NCI-H146 (cell line): Measurements from ENCODE around the gene UBE2J1.

Source experiments
- DNase-seq: peaks from one replicate; lab custom pipeline; 2025; lab: John Stamatoyannopoulos, UW

The UBE2J1 gene

GRCh38 chr6:89364586-89364985, 12.1 kb upstream of the UBE2J1 start:
- no peak for DNase-seq

GRCh38 chr6:89361171-89361570, 8.6 kb upstream of the UBE2J1 start:
- DNase-seq = no peak

GRCh38 chr6:89360415-89360999, 8.0 kb upstream of the UBE2J1 start:
- no peak for DNase-seq

- DNase-seq = no peak
Measured at GRCh38 chr6:89359561-89359960, 7.0 kb upstream of the UBE2J1 start.

- no peak for DNase-seq
Measured at GRCh38 chr6:89357390-89357789, 4.9 kb upstream of the UBE2J1 start.

GRCh38 chr6:89356642-89357170, 4.2 kb upstream of the UBE2J1 start:
- no peak for DNase-seq

GRCh38 chr6:89355511-89356194, 3.1 kb upstream of the UBE2J1 start:
- DNase-seq = no peak

GRCh38 chr6:89353702-89354392, 1.3 kb upstream of the UBE2J1 start:
- DNase-seq = peak; percentile 72

GRCh38 chr6:89353118-89353556, 615 bp upstream of the UBE2J1 start:
- no peak for DNase-seq

- DNase-seq = peak; percentile 49
Measured at GRCh38 chr6:89351671-89352277, 748 bp downstream of the UBE2J1 start.

- DNase-seq = no peak
Measured at GRCh38 chr6:89350281-89350966, 2.1 kb downstream of the UBE2J1 start.

- no peak for DNase-seq
Measured at GRCh38 chr6:89348372-89348771, 4.2 kb downstream of the UBE2J1 start.

GRCh38 chr6:89347825-89348224, 4.7 kb downstream of the UBE2J1 start:
- no peak for DNase-seq

- no peak for DNase-seq
Measured at GRCh38 chr6:89346433-89346832, 6.1 kb downstream of the UBE2J1 start.

GRCh38 chr6:89339565-89339964, 13.0 kb downstream of the UBE2J1 start:
- DNase-seq = no peak

- no peak for DNase-seq
Measured at GRCh38 chr6:89335164-89335563, 17.4 kb downstream of the UBE2J1 start.

GRCh38 chr6:89330910-89331309, 21.6 kb downstream of the UBE2J1 start:
- DNase-seq = no peak

GRCh38 chr6:89328976-89329375, 23.5 kb downstream of the UBE2J1 start:
- no peak for DNase-seq

- no peak for DNase-seq
Measured at GRCh38 chr6:89324304-89324703, 28.2 kb downstream of the UBE2J1 start.

- no peak for DNase-seq
Measured at GRCh38 chr6:89323511-89323971, 29.0 kb downstream of the UBE2J1 start.

- DNase-seq = no peak
Measured at GRCh38 chr6:89321131-89321970, 31.2 kb downstream of the UBE2J1 start.
